IMR-90 (cell line): Measurements from ENCODE around the gene RPL23. TPM values are rescaled to one million over a fixed set of nuclear protein-coding genes. Genes with fewer than 3 reads are reported as not detected.
A peak's percentile ranks its signal among the peaks of the same experiment; 100 is the strongest.

ENCODE experiments used
- ATAC-seq: fragments of 200-7000 bp; cut with Tn5 transposase; 2 replicates; pipeline ENCODE4 v1.9.1; 2020; ENCODE audit warnings: low read depth, mild to moderate bottlenecking, moderate library complexity
- BruUV-seq: library from RNA; stranded (reverse); fragments of 400-500 nt; replicated peaks from 2 replicates; lab custom pipeline; 2021; lab: Mats Ljungman, UMichigan
- CTCF ChIA-PET: fragments of 300-600 bp; formaldehyde crosslinking; extraction: SDS; loops from one replicate; lab custom pipeline; 2021; ENCODE audit warnings: antibody characterized with exemption; lab: Yijun Ruan, JAX
- POLR2A ChIA-PET: fragments of 300-600 bp; sonication (Branson Sonifier 250); formaldehyde crosslinking; loops from one replicate; lab custom pipeline; 2022; ENCODE audit warnings: antibody characterized with exemption; ENCODE audit not compliant: unreplicated experiment; lab: Charles Lee
- DNase-seq: peaks from one replicate; pipeline ENCODE4 v3.0.0; 2013
- H2AFZ ChIP-seq: replicated peaks from 2 replicates; pipeline ENCODE3; 2013; ENCODE audit warnings: low read length, mild to moderate bottlenecking; ENCODE audit not compliant: poor library complexity
- H2AK5ac ChIP-seq: 2 replicates; pipeline ENCODE4 v1.6.1; 2013; ENCODE audit warnings: low read depth, low read length, inconsistent platforms
- H2AK9ac ChIP-seq: replicated peaks from 2 replicates; pipeline ENCODE3; 2013; ENCODE audit warnings: mild to moderate bottlenecking, low read depth, low read length, moderate library complexity; ENCODE audit not compliant: poor library complexity
- H2BK120ac ChIP-seq: 2 replicates; pipeline ENCODE4 v1.6.1; 2013; ENCODE audit warnings: low read depth, low read length, inconsistent platforms
- H2BK15ac ChIP-seq: 3 replicates; pipeline ENCODE4 v1.6.1; 2013; ENCODE audit warnings: low read depth, low read length, inconsistent platforms
- H2BK20ac ChIP-seq: 2 replicates; pipeline ENCODE4 v1.6.1; 2013; ENCODE audit warnings: low read depth, mild to moderate bottlenecking, inconsistent platforms, low read length, moderate library complexity
- H2BK5ac ChIP-seq: 2 replicates; pipeline ENCODE4 v1.6.1; 2013; ENCODE audit warnings: mild to moderate bottlenecking, low read depth, low read length, inconsistent platforms; ENCODE audit not compliant: poor library complexity, severe bottlenecking
- H3K14ac ChIP-seq: replicated peaks from 2 replicates; pipeline ENCODE4 v1.6.1; 2013; ENCODE audit warnings: low read depth, low read length, inconsistent platforms
- H3K18ac ChIP-seq: 2 replicates; pipeline ENCODE4 v1.6.1; 2013; ENCODE audit warnings: low read depth, low read length, control low read depth
- H3K23ac ChIP-seq: 2 replicates; pipeline ENCODE4 v1.6.1; 2013; ENCODE audit warnings: low read depth, low read length, inconsistent platforms
- H3K27ac ChIP-seq: 2 replicates; pipeline ENCODE4 v1.5.1; 2013; ENCODE audit warnings: mild to moderate bottlenecking, control low read depth, low read length; ENCODE audit not compliant: insufficient read depth
- H3K27me3 ChIP-seq: 2 replicates; pipeline ENCODE4 v1.6.1; 2013; ENCODE audit warnings: low read length; ENCODE audit not compliant: control insufficient read depth, insufficient read depth
- H3K36me3 ChIP-seq: 2 replicates; pipeline ENCODE4 v1.6.1; 2013; ENCODE audit warnings: low read length, mixed read lengths; ENCODE audit not compliant: control insufficient read depth, insufficient read depth
- H3K4ac ChIP-seq: 2 replicates; pipeline ENCODE4 v1.6.1; 2013; ENCODE audit warnings: low read depth, low read length, inconsistent platforms
- H3K4me1 ChIP-seq: 2 replicates; pipeline ENCODE4 v1.6.1; 2013; ENCODE audit warnings: low read length, mixed read lengths; ENCODE audit not compliant: control insufficient read depth, insufficient read depth
- H3K4me2 ChIP-seq: 2 replicates; pipeline ENCODE4 v1.6.1; 2013; ENCODE audit warnings: low read depth, mild to moderate bottlenecking, control low read depth, low read length, moderate library complexity
- H3K4me3 ChIP-seq: 2 replicates; pipeline ENCODE4 v1.5.1; 2013; ENCODE audit warnings: low read depth, mild to moderate bottlenecking, control low read depth, low read length, moderate library complexity; ENCODE audit not compliant: insufficient read depth
- H3K56ac ChIP-seq: 2 replicates; pipeline ENCODE4 v1.6.1; 2013; ENCODE audit warnings: low read length, inconsistent platforms; ENCODE audit not compliant: insufficient read depth; ENCODE audit errors: extremely low read depth
- H3K79me1 ChIP-seq, 2 experiments: 2 replicates each; pipeline ENCODE4 v1.6.1; 2013; ENCODE audit warnings: low read length in 2 of 2, inconsistent platforms in 1 of 2, low read depth in 1 of 2
- H3K9ac ChIP-seq: 2 replicates; pipeline ENCODE4 v1.6.1; 2013; ENCODE audit warnings: low read depth, low read length, control low read depth
- H3K9me1 ChIP-seq: 2 replicates; pipeline ENCODE4 v1.6.1; 2013; ENCODE audit warnings: low read length, inconsistent platforms; ENCODE audit not compliant: insufficient read depth
- H3K9me3 ChIP-seq: 2 replicates; pipeline ENCODE4 v1.6.1; 2013; ENCODE audit warnings: low read length; ENCODE audit not compliant: control insufficient read depth, insufficient read depth
- H4K20me1 ChIP-seq: 2 replicates; pipeline ENCODE4 v1.6.1; 2013; ENCODE audit warnings: low read length, inconsistent platforms; ENCODE audit not compliant: insufficient read depth
- H4K5ac ChIP-seq: 2 replicates; pipeline ENCODE4 v1.6.1; 2013; ENCODE audit warnings: mild to moderate bottlenecking, low read depth, low read length, control low read depth
- H4K8ac ChIP-seq, 2 experiments: 2 replicates each; pipeline ENCODE4 v1.6.1; 2013; ENCODE audit warnings: low read depth in 2 of 2, low read length in 2 of 2, control low read depth in 1 of 2, inconsistent platforms in 1 of 2
- H4K91ac ChIP-seq: 2 replicates; pipeline ENCODE4 v1.6.1; 2013; ENCODE audit warnings: low read depth, low read length, inconsistent platforms; ENCODE audit not compliant: insufficient read depth
- CHD1 ChIP-seq: IDR thresholded peaks from 2 replicates; pipeline ENCODE4 v1.6.1; 2012; ENCODE audit warnings: low read depth, low read length, improper control_type of control experiment
- NFE2L2 ChIP-seq: fragments of 150-350 bp; IDR thresholded peaks from 2 replicates; pipeline ENCODE4 v1.6.1; 2016; ENCODE audit warnings: low read depth, mild to moderate bottlenecking, low read length
- RAD21 ChIP-seq: IDR thresholded peaks from 2 replicates; pipeline ENCODE4 v1.6.1; 2012; ENCODE audit warnings: low read length, improper control_type of control experiment
- RCOR1 ChIP-seq: IDR thresholded peaks from 2 replicates; pipeline ENCODE4 v1.6.1; 2012; ENCODE audit warnings: mild to moderate bottlenecking, low read length, improper control_type of control experiment; ENCODE audit not compliant: insufficient replicate concordance
- WGBS, 2 experiments: methylation state at CpG; one replicate each; pipeline versions ENCODE4 v1.1.5 to v1.1.7; 2013; ENCODE audit warnings: missing lambda C conversion rate in 2 of 2; ENCODE audit not compliant: insufficient read length in 1 of 2; ENCODE audit errors: extremely low coverage in 2 of 2; 5-methylcytosine and 5-hydroxymethylcytosine counted together
- dilution Hi-C: fragments of 300-500 bp; cut with HindIII; formaldehyde crosslinking; loops from one replicate; pipeline ENCODE4 v1.14.3; 2018; ENCODE audit warnings: low sequenced_read_pairs; ENCODE audit not compliant: unreplicated experiment
- in situ Hi-C: fragments of 300-500 bp; cut with MboI; formaldehyde crosslinking; loops from 3 replicates; pipeline ENCODE4 v1.14.3; 2019; ENCODE audit warnings: low sequenced_read_pairs, inconsistent platforms, mixed read lengths
- intact Hi-C: fragments of 100-400 bp; cut with micrococcal nuclease; formaldehyde crosslinking; loops from 2 replicates; pipeline ENCODE4 v1.10.0; 2022
- polyA plus RNA-seq, 3 experiments: library from polyadenylated mRNA; depleted of rRNA; stranded (reverse); fragments of >200 nt; gene quantifications; 2 replicates each; pipeline ENCODE4 v1.2.3, GENCODE V29; 2012; ENCODE audit warnings: low replicate concordance in 1 of 3
- total RNA-seq: library from RNA; depleted of rRNA; stranded (reverse); fragments of >200 nt; gene quantifications from 2 replicates; pipeline ENCODE4 v1.2.3, GENCODE V29; 2012
- TF ChIP-seq, protein P1 (sequence below): conservative IDR thresholded peaks from 2 replicates; pipeline ENCODE4 v1.5.1; 2012; ENCODE audit warnings: mild to moderate bottlenecking, low read depth, low read length, improper control_type of control experiment
- TF ChIP-seq, protein P2 (sequence below): fragments of 150-350 bp; IDR thresholded peaks from 2 replicates; pipeline ENCODE4 v1.6.1; 2016; ENCODE audit warnings: low read depth, mild to moderate bottlenecking, low read length, moderate library complexity, borderline replicate concordance

The RPL23 gene
- total and polyA plus RNA-seq, 2 of the 4 experiments (the other 2 are of a cell fraction) = 1,170 to 2,308 TPM

DNA sequence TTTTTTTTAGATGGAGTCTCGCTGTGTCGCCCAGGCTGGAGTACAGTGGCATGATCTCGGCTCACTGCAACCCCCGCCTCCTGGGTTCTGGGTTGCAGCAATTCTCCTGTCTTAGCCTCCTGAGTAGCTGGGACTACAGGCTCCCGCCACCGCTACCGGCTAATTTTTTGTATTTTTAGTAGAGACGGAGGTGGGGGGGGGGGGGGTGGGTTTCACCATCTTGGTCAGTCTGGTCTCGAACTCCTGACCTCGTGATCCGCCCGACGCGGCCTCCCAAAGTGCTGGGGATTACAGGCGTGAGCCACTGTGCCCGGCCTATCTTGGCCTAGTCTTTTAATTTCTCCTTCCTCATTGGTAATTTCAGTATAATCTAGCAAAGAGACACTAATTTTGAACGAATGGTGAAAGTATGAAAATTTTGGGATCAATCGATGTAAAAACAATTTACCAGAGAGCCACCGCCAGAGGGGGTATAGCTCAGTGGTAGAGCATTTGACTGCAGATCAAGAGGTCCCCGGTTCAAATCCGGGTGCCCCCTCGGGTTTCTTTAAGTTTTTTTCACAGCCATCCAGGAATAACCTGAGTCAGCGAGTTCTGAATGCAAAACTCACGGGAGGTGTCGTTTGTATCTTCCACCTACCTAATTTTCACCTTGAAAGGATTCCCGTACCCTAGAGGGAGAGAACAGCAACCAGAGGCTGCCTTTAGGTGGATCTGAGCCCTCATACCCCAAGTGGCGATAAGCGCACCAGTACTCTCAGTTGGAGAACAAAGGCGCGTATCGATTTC, 13.9 kb upstream of the RPL23 start (continued):
- TF ChIP-seq CHD1 (no peak), NFE2L2 (no peak)

DNA sequence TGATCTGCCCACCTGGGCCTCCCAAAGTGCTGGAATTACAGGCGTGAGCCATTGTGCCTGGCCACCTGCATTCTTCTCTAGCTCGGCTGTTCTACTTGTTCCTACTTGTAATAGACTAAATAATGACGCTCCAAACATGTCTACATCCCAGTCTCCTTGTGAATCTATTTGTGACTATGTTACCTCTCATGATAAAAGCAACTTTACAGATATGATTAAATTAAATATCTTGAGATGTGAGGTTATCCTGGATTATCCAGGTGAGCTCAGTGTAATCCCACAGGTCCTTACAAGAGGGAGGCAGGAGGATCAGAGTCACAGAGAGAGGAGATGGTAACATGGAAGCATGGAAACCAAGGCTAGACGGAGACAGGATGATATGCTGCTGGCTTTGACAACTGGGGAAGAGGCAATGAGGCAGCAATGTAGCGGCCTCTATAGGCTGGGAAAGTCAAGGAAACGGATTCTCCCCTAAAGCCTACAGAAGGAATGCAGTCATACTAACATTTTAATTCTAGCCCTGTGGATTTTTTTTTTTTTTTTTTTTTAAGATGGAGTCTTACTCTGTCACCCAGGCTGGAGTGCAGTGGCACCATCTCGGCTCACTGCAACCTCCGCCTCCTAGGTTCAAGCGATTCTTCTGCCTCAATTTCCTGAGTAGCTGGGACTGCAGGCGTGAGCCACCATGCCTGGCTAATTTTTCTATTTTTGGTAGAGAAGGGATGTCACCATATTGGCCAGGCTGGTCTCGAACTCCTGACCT, 11.3 kb upstream of the RPL23 start:
- ATAC-seq (no peak), DNase-seq (peak; percentile 54)
- in situ Hi-C loops = no loop called here
- intact Hi-C loops = loop anchor here (5.0 kb wide), 1 partner anchor 117 kb away; no protein-coding TSS in a partner anchor
- Histone ChIP-seq H3K4ac (0 out of 2 replicates have a peak overlapping the region, but pooled peaks have one; percentile 32), H3K4me2 (no peak overlapping the region), H4K5ac (no peak overlapping the region), H4K20me1 (no peaks in the 10 kb centered on the region), H3K4me3 (no peak overlapping the region), H3K18ac (no peak overlapping the region), H2BK5ac (peak overlapping the region; percentile 46), H3K79me1 (peaks cover 0 to 3% of the 10 kb centered on the region in 2 experiments; a peak in 1 of 4 replicates), H3K36me3 (no peaks in the 10 kb centered on the region), H2BK15ac (peak overlapping the region; percentile 42; the same call in 2 of the 3 replicates), H3K9ac (no peak overlapping the region), H3K9me3 (no peaks in the 10 kb centered on the region), H2BK20ac (peak overlapping the region; percentile 75; the same call in 1 of the 2 replicates), H4K91ac (no peak overlapping the region), H3K56ac (no peak overlapping the region), H3K14ac (no peak overlapping the region), H2BK120ac (peak overlapping the region; percentile 21; the same call in 1 of the 2 replicates), H3K27me3 (no peaks in the 10 kb centered on the region), H3K4me1 (peaks cover 6% of the 10 kb centered on the region; the same call in 1 of the 2 replicates), H3K23ac (no peak overlapping the region), H3K27ac (no peak overlapping the region), H4K8ac (peak overlapping the region in 1 of 2 experiments; percentile 57; a peak in 1 of 4 replicates), H2AFZ (peak overlapping the region; percentile 69), H2AK9ac (no peak overlapping the region), H2AK5ac (peak overlapping the region; percentile 74; the same call in 1 of the 2 replicates), H3K9me1 (0 out of 2 replicates have a peak, but pooled peaks cover 3% of the 10 kb centered on the region)
- dilution Hi-C loops = no loop called here
- POLR2A ChIA-PET = no interaction called here
- CTCF ChIA-PET = no interaction called here
- TF ChIP-seq NFE2L2 (no peak), RCOR1 (no peak), RAD21 (peak; percentile 38; the same call in 1 of the 2 replicates)
- TF ChIP-seq, protein P1, sequence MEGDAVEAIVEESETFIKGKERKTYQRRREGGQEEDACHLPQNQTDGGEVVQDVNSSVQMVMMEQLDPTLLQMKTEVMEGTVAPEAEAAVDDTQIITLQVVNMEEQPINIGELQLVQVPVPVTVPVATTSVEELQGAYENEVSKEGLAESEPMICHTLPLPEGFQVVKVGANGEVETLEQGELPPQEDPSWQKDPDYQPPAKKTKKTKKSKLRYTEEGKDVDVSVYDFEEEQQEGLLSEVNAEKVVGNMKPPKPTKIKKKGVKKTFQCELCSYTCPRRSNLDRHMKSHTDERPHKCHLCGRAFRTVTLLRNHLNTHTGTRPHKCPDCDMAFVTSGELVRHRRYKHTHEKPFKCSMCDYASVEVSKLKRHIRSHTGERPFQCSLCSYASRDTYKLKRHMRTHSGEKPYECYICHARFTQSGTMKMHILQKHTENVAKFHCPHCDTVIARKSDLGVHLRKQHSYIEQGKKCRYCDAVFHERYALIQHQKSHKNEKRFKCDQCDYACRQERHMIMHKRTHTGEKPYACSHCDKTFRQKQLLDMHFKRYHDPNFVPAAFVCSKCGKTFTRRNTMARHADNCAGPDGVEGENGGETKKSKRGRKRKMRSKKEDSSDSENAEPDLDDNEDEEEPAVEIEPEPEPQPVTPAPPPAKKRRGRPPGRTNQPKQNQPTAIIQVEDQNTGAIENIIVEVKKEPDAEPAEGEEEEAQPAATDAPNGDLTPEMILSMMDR = peak; percentile 46
- TF ChIP-seq, protein P2, sequence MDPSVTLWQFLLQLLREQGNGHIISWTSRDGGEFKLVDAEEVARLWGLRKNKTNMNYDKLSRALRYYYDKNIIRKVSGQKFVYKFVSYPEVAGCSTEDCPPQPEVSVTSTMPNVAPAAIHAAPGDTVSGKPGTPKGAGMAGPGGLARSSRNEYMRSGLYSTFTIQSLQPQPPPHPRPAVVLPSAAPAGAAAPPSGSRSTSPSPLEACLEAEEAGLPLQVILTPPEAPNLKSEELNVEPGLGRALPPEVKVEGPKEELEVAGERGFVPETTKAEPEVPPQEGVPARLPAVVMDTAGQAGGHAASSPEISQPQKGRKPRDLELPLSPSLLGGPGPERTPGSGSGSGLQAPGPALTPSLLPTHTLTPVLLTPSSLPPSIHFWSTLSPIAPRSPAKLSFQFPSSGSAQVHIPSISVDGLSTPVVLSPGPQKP = no peak
- no TSS peak for BruUV-seq
- 77% methylated on average over 3 of the region's 11 CpGs; no CpG with 5 or more reads in 1 of the 2 experiments for WGBS, 2 experiments
